Measurements from ENCODE around the gene XPO6. TPM values are rescaled to one million over a fixed set of nuclear protein-coding genes. Genes with fewer than 3 reads are reported as not detected.

XPO6 gene
- total RNA-seq, 2 donors from 2014 or later, result 89.5 to 94.4 TPM

DNA sequence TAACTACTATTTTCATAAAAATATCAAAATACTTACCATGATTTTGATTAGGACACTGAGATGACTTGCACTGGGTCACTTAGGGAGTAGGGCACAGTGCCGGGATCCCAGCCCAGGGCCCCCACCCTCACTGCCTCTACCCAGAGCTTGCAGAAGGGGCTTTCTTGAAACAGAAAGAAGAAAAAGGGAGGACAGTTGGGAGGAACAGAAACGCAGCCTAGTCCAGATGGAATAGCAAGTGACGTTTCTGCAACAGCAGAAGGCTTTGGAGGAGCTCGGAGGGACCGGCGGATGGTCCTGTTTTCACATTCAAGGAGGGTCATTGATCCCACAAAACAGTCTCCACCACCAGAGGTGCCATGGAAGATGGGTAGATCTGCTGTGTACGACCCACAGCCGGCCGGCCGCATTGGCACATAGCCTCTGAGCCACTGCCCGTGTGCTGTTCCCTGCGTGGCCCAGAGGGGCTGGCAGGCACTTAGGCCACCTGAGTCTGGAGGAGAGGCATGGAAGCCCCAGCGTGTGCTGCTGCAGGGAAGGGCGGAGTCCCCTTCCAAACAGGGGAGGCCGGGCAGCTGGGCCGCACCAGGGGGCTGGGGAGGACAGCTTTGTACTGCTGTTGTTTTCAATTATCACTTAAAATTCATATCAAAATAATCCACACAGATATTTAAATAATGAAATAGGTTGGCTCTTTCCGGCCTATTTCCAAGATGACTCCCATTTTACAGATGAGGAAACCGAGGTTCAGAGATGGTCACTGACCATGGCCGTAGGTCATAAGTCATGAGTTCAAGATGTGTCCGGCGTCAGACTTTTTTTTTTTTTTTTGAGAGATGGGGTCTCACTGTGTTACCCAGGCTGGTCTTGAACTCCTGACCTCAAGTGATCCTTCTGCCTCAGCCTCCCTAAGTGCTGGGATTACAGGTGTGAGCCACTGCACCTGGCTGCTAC, 125.3 kb downstream of the XPO6 start:
- Histone ChIP-seq H3K27me3 (replicated peaks; ENCODE audit: insufficient read depth) (no peaks in the 10 kb centered on the region), H3K9me3 (no peaks in the 10 kb centered on the region), H3K36me3 (no peaks in the 10 kb centered on the region), H3K27ac (no peak overlapping the region), H3K4me3 (no peak overlapping the region), H3K4me1 (ENCODE audit: control insufficient read depth in 1 of 2, low read depth in 2 of 2) (no peaks in the 10 kb centered on the region)
- TF ChIP-seq, protein P1, sequence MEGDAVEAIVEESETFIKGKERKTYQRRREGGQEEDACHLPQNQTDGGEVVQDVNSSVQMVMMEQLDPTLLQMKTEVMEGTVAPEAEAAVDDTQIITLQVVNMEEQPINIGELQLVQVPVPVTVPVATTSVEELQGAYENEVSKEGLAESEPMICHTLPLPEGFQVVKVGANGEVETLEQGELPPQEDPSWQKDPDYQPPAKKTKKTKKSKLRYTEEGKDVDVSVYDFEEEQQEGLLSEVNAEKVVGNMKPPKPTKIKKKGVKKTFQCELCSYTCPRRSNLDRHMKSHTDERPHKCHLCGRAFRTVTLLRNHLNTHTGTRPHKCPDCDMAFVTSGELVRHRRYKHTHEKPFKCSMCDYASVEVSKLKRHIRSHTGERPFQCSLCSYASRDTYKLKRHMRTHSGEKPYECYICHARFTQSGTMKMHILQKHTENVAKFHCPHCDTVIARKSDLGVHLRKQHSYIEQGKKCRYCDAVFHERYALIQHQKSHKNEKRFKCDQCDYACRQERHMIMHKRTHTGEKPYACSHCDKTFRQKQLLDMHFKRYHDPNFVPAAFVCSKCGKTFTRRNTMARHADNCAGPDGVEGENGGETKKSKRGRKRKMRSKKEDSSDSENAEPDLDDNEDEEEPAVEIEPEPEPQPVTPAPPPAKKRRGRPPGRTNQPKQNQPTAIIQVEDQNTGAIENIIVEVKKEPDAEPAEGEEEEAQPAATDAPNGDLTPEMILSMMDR (IDR thresholded peaks at IDR 0.05), result no peak
- ATAC-seq (ENCODE audit: insufficient number of reproducible peaks, low FRiP score, low read depth), result no peak
- DNase-seq (ENCODE audit: low spot score), result no peak

DNA sequence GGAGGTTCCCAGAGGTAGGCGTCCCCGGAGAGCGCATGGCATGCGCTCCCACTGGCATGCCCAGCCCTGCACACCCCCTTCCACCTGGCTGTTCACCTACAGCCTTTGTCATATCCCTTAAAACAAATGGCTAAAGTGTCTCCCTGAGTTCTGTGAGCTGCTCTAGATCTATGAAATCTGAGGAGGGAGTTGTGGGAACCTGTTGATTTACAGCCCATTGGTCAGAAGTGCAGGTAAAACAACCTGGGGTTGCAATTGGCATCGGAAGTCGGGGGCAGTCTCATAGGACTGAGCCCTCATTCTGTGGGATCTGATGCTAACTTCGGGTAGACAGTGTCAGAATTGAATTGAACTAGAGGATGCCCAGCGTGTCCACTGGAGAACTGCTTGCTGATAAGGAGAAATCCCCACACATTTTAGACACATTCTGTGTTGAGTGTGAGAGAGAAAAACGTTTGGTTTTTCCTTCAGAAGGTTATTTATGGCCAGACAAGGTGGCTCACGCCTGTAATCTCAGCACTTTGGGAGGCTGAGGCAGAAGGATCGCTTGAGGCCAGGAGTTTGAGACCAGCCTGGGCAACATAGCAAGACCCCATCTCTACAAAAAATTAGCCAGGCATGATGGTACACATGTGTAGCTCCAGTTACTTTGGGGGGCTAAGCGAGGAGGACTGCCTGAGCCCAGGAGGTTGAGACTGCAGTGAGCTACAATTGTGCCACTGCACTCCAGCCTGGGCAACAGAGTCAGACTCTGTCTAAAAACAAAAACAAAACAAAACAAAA, 126.2 kb downstream of the XPO6 start:
- no peaks in the 10 kb centered on the region for H3K27me3 ChIP-seq (replicated peaks; ENCODE audit: insufficient read depth)
- no peaks in the 10 kb centered on the region for H3K9me3 ChIP-seq
- H3K4me3 ChIP-seq, result no peak overlapping the region
- no peaks in the 10 kb centered on the region for H3K36me3 ChIP-seq
- no peak overlapping the region for H3K27ac ChIP-seq
- ATAC-seq (ENCODE audit: insufficient number of reproducible peaks, low FRiP score, low read depth) (no peak), DNase-seq (ENCODE audit: low spot score) (no peak)
- no peaks in the 10 kb centered on the region for H3K4me1 ChIP-seq (ENCODE audit: control insufficient read depth in 1 of 2, low read depth in 2 of 2)
- TF ChIP-seq, protein P1 (IDR thresholded peaks at IDR 0.05), result no peak

DNA sequence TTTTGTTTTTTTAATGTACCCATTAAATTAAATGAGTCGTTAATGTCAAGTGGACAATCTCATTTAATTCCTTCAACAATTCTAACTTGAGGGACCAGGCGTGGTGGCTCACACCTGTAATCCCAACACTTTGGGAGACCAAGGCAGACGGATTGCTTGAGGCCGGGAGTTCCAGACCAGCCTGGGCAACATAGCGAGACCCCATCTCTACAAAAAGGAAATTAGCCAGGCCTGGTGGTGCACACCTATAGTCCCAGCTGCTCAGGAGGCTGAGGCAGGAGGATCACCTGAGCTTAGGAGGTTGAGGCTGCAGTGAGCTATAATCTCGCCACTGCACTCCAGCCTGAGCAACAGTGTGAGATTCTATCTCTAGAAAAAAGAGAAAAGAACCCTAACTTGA, 127.6 kb downstream of the XPO6 start:
- Histone ChIP-seq H3K4me1 (ENCODE audit: control insufficient read depth in 1 of 2, low read depth in 2 of 2) (no peaks in the 10 kb centered on the region), H3K27me3 (replicated peaks; ENCODE audit: insufficient read depth) (no peaks in the 10 kb centered on the region), H3K4me3 (no peak overlapping the region), H3K9me3 (no peaks in the 10 kb centered on the region), H3K27ac (no peak overlapping the region), H3K36me3 (no peaks in the 10 kb centered on the region)
- TF ChIP-seq, protein P1 (IDR thresholded peaks at IDR 0.05), result no peak
- ATAC-seq (ENCODE audit: insufficient number of reproducible peaks, low FRiP score, low read depth) (no peak), DNase-seq (ENCODE audit: low spot score) (no peak)

DNA sequence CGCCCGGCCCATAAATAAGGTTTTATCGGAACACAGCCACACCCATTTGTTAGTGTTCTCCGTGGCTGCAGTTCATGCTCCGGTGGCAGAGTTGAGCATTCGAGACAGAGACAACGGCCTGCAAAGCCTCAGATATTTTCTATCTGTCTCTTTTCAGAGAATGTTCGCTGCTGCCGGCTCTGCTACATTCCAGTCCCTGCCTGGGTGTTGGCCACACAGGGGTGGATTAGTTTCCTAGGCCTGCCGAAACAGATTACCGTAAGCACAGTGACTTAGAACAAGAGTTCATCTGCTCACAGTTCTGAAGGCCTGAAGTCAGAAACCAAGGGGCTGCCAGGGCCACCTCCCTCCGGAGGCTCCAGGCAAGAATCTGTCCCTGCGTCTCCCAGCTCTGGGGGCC, 129.1 kb downstream of the XPO6 start:
- DNase-seq (ENCODE audit: low spot score), result no peak
- TF ChIP-seq, protein P1 (IDR thresholded peaks at IDR 0.05), result no peak
- Histone ChIP-seq H3K27ac (no peak overlapping the region), H3K9me3 (no peaks in the 10 kb centered on the region), H3K4me1 (ENCODE audit: control insufficient read depth in 1 of 2, low read depth in 2 of 2) (no peaks in the 10 kb centered on the region), H3K36me3 (no peaks in the 10 kb centered on the region), H3K27me3 (replicated peaks; ENCODE audit: insufficient read depth) (no peaks in the 10 kb centered on the region), H3K4me3 (no peak overlapping the region)
- no peak for ATAC-seq (ENCODE audit: insufficient number of reproducible peaks, low FRiP score, low read depth)

DNA sequence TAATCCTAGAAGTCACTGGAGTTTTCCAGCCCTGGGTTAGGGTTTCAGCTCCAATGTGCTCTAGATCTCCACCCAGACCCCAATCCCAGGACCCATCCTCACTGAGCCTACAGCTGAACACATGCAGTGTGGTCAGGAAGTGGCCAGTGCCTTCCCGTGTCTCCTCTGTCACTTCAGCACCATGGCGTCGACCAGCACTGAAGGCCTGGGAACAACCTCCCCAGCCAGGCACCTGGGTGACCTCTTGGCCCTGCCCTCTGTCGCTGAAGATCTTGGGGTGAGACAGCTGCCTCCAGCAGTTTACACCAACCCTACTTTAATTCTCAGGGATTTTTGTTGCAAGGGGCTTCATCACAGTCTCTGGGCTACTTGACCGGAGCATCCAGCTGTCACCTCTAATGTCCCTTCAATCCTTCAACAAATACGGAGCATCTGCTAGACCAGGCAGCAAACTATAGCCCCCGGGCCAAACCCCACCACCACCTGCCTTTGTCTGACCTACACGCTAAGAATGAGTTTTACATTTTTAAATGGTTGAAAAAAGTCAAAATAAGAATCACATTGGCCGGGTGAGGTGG, 130.3 kb downstream of the XPO6 start:
- Histone ChIP-seq H3K27ac (no peak overlapping the region), H3K9me3 (no peaks in the 10 kb centered on the region), H3K27me3 (replicated peaks; ENCODE audit: insufficient read depth) (no peaks in the 10 kb centered on the region), H3K4me1 (ENCODE audit: control insufficient read depth in 1 of 2, low read depth in 2 of 2) (no peaks in the 10 kb centered on the region), H3K4me3 (no peak overlapping the region), H3K36me3 (no peaks in the 10 kb centered on the region)
- TF ChIP-seq, protein P1 (IDR thresholded peaks at IDR 0.05), result no peak
- no peak for DNase-seq (ENCODE audit: low spot score)
- ATAC-seq (ENCODE audit: insufficient number of reproducible peaks, low FRiP score, low read depth), result no peak

All from thoracic aorta (tissue), 2 donors.